GM19238 (cell line): Measurements from ENCODE around the gene SCN3A.

Source experiments
- DNase-seq: peaks from one replicate; pipeline ENCODE4 v3.0.0; 2011; ENCODE audit warnings: low spot score; ENCODE audit not compliant: insufficient read length

The SCN3A gene

DNA sequence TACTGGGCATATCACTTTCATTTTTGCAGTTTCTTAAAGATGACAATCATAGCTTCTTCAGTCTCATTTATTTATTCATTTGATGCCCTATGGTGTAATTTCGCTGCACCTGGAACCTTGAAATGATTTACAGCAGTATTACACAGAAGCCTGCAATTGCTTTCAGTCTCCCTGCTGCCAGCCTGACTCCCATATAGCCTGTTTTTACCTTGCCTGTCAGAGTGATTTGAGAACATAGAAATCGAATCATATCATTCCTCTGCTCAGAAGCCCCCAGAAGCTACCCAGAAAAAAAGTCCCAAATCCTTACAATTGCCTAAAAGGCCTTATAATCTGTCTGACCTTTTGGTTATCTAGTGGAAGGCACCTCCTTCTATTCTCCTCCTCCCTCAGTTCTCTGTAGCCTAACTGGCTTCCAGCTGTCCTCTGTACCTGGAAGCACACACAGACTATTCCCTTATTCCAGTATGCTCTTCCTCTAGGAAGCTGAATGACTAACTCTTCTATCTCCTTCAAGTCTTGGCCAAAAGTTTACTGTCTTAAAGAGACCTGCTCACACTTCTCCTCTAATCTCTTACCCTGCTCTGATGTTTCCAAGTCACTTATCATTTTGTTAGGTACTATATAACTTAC lies 12.6 kb downstream of the SCN3A start:
- DNase-seq: no peak

GRCh38 chr2:165185633-165186032 lies 18.2 kb downstream of the SCN3A start:
- no peak for DNase-seq

DNA sequence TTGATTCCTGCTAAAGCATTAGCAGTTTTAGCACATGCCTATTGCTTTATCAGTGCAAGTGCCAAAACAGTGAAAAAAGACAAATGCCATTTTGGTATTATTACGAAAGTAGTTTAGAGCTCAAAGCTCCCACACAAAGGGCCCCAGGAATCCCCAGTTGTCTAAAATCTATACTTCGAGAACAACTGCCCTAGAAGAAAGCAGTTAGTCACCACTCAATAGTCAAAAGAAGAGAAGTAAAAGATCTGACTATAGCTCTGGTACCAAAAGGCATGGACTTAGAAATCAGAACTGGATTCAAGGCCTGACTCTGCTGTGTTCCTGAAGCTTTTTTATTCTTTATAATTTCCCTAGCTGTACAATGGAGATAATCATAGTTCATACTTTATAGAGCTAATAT lies 21.8 kb downstream of the SCN3A start:
- DNase-seq: no peak

- DNase-seq: no peak
Measured at GRCh38 chr2:165176780-165177179, 27.1 kb downstream of the SCN3A start.

GRCh38 chr2:165173215-165173614 lies 30.6 kb downstream of the SCN3A start:
- no peak for DNase-seq

- no peak for DNase-seq
Measured at GRCh38 chr2:165164201-165164600, 39.6 kb downstream of the SCN3A start.

- no peak for DNase-seq
Measured at GRCh38 chr2:165163761-165164160, 40.1 kb downstream of the SCN3A start.

DNA sequence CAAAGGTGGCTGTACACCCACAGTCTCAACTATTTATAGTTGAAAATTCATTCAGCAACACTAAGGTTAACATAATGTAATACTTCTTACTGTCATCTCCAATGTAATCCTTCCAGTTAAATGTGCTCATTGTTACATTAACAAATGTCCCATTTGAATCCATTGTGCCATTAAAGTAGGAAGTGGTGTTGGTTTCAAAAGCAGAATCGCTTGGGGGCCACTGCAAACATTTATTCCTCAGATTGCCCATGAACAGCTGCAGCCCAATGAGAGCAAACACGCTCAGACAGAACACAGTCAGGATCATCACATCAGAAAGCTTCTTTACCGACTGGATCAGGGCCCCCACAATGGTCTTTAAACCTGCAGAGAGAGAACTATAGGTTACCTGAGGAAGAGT lies 41.4 kb downstream of the SCN3A start:
- DNase-seq: no peak

DNA sequence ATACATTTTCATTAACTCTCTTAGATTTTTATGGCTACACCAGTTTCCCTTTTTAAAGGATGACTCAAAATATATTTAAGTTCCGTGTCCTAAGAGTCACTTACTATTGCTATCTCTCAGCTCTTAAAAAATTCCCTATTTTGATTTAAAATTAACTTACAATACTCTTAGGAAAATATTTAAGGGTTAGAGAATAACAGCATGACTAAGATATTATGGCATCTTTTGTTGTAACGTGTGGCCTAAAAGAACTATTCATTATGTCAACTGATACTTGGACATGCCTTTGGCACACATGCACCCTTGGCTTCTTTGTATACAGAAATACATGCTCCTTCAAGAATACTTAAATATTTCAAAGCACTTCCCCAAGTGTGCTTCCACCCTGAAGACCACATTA lies 42.3 kb downstream of the SCN3A start:
- DNase-seq: no peak

GRCh38 chr2:165157160-165157559 lies 46.7 kb downstream of the SCN3A start:
- DNase-seq: no peak

- no peak for DNase-seq
Measured at GRCh38 chr2:165155152-165155551, 48.7 kb downstream of the SCN3A start.

DNA sequence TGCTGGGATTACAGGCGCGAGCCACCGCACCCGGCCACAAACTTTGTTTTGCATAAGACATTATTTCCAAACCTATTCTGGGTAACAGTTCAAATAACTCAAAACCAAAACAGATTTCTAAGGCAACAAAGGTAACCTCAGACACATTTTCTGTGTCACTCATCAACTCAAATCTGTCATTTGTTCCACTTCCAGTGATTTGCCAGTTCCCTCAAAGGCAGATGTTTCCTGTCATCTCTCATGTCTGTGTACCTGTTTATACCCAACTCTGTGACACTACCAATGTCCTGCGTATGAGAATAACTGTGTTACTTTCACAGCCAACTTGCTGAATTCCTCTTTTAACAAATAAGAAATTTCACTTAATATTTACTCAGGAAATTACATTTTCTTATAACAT lies 54.4 kb downstream of the SCN3A start:
- no peak for DNase-seq

- DNase-seq: no peak
Measured at GRCh38 chr2:165147186-165148045, 56.4 kb downstream of the SCN3A start.

- no peak for DNase-seq
Measured at GRCh38 chr2:165144315-165144714, 59.5 kb downstream of the SCN3A start.

DNA sequence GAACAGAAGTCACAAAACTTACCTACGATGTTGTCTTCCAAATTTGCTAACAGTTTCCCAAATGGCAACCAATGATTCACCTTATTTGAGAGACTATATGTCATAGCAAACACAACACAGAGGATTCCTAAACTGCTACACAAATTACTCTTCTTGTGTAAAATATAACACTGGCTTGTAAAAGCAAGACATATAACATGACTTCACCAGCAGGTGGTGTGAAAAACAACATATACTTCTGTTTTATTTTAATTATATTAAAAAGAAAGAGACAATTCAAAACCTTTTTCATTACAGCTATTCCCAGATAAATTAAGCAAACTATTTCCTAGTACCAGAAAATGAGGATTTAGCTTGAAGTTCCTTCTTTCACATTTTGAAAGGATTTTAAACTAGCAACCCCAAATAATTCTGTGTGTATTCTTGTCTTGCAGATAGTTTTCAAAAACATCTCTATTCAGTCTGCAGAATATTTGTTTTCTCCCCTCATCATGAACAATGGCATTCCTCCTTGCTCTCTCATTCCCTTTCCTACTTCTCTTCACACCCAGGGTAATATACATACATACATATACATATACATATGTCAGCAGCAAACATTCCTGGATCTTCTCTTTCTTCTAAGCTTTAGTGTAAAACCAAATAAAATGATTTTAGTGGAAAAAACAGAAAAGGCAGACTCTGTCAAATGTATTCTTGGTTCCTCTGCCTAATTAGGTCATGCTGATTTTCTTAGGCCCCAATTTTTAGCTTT lies 62.1 kb downstream of the SCN3A start:
- DNase-seq: no peak

DNA sequence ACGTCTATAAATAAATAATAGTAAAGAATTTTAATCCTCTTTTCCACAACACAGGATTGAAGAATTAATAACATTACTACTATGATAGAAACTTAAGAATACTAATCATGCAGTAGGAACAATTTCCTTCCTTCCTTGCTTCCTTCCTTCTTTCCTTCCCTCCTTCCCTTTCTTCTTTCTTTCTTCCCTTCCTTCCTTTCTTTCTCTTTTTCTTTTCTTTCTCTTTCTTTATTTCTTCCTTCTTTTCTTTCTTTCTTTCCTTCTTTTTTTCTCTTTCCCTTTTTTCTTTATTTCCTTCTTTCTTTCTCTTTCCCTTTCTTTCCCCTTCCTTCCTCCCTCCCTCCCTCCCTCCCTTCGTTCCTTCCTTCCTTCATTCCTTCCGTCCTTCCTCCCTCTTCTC lies 77.6 kb downstream of the SCN3A start:
- no peak for DNase-seq

DNA sequence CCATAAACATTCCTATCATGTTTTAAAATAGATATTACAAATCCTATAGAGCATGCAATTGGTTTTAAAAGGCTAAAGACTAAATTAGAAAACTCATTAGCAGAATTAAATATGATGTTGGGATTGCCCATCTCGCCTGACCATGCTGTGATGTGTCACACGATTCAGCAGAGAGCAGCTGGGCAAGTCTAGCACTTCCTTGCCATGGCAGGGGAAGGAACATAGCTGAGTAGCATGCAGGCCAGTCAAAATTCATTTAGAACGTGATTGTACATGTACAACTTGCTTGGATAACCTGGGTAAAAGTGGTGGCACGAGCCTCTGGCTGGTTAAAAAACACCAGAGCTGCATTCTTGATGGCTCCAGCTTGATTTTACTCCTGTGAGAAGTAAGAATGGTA lies 81.3 kb downstream of the SCN3A start:
- no peak for DNase-seq

- no peak for DNase-seq
Measured at GRCh38 chr2:165120740-165121467, 82.9 kb downstream of the SCN3A start.

GRCh38 chr2:165115258-165115657 lies 88.6 kb downstream of the SCN3A start:
- DNase-seq: no peak

DNA sequence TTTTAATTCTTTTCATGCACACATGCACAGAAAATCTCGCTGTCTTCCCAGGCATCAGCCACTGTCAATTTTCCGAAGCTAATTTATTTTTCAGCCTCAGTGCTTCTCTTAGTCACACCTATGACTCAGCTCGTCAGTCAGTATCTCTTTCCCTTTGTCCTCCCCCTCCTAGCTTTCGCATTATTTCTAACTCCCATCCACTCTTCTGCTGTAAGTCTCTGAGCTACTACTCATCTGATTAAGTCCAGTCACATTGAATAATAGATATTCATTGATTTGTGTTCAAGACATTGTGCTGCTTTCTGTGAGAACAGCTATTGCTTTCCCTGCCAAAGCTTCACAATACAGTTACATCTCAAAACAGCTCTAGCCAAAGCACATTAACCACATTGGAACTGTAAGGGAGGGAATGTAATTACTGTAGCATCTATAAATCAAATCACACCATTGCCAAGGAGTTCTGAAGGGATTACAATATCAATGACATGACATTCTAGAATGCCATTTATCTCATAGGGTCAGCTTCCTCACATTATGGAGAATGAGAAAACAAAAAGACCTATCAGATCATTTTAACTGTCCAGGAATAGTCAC lies 89.4 kb downstream of the SCN3A start:
- DNase-seq: no peak

- DNase-seq: no peak
Measured at GRCh38 chr2:165113414-165113813, 90.4 kb downstream of the SCN3A start.
